ENCODE results near the gene ATP9A. TPM values are rescaled to one million over a fixed set of nuclear protein-coding genes. Genes with fewer than 3 reads are reported as not detected.

The ATP9A gene
- total and polyA plus RNA-seq, 2 donors (not counting 1 experiment from before 2014, with no cell fraction given), result 23.3 to 96.3 TPM

DNA sequence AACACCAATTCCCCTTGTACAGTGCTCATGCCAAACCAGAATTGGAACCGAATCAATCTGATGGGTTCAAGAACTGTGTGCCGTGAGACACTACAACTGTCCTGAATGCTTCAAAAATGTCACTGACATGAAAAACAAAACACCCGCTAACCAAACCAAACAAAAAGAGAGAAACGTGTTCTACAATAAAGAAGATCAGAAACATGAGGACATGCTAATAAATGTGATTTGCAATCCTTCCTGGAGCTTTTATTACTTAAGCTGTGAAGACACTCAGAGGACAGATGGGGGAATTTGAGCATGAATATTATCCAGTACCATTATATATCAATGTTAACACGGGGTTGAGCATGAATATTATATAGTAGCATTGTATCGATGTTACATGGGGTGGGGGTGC is 153.5 kb downstream of the ATP9A start:
- H2AFZ ChIP-seq (ENCODE audit: low read length), result no peak overlapping the region
- no peak for DNase-seq (ENCODE audit: low read depth in 2 of 2)
- peaks cover 1% of the 10 kb centered on the region for H3K36me3 ChIP-seq (ENCODE audit: control insufficient read depth, insufficient read depth, low read length)
- no peaks in the 10 kb centered on the region for H3K4me1 ChIP-seq (ENCODE audit: control insufficient read depth, extremely low read depth, insufficient read depth, low read length)
- H3K79me2 ChIP-seq (ENCODE audit: control insufficient read depth, insufficient read depth, low read length), result no peaks in the 10 kb centered on the region
- no peak overlapping the region for H3K27ac ChIP-seq (ENCODE audit: insufficient read depth, low read length)
- no peaks in the 10 kb centered on the region for H3K27me3 ChIP-seq (ENCODE audit: control insufficient read depth, insufficient read depth, low read length)
- no peaks in the 10 kb centered on the region for H3K9me3 ChIP-seq (ENCODE audit: control insufficient read depth, insufficient read depth, low read depth, low read length)
- H3K9ac ChIP-seq (ENCODE audit: insufficient read depth, low read length), result no peak overlapping the region
- no peak overlapping the region for H3K4me3 ChIP-seq (replicated peaks in 1 of 4; ENCODE audit: control extremely low read depth in 1 of 4, insufficient read depth in 1 of 4, low read depth in 3 of 4, low read length in 4 of 4)
- H3K4me2 ChIP-seq (ENCODE audit: extremely low read depth, insufficient read depth, low read length), result no peak overlapping the region
- TF ChIP-seq, protein P1, sequence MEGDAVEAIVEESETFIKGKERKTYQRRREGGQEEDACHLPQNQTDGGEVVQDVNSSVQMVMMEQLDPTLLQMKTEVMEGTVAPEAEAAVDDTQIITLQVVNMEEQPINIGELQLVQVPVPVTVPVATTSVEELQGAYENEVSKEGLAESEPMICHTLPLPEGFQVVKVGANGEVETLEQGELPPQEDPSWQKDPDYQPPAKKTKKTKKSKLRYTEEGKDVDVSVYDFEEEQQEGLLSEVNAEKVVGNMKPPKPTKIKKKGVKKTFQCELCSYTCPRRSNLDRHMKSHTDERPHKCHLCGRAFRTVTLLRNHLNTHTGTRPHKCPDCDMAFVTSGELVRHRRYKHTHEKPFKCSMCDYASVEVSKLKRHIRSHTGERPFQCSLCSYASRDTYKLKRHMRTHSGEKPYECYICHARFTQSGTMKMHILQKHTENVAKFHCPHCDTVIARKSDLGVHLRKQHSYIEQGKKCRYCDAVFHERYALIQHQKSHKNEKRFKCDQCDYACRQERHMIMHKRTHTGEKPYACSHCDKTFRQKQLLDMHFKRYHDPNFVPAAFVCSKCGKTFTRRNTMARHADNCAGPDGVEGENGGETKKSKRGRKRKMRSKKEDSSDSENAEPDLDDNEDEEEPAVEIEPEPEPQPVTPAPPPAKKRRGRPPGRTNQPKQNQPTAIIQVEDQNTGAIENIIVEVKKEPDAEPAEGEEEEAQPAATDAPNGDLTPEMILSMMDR (conservative IDR thresholded peaks at IDR 0.05 in 1 of 2, IDR thresholded peaks at IDR 0.05 in 1 of 2; ENCODE audit: low read depth in 1 of 2, low read length in 2 of 2), result no peak
- no peak for TF ChIP-seq EZH2 (IDR thresholded peaks at IDR 0.05; ENCODE audit: low read length, missing control alignments)
- peaks cover 1% of the 10 kb centered on the region for H4K20me1 ChIP-seq (ENCODE audit: control insufficient read depth, extremely low read depth, insufficient read depth, low read length)

DNA sequence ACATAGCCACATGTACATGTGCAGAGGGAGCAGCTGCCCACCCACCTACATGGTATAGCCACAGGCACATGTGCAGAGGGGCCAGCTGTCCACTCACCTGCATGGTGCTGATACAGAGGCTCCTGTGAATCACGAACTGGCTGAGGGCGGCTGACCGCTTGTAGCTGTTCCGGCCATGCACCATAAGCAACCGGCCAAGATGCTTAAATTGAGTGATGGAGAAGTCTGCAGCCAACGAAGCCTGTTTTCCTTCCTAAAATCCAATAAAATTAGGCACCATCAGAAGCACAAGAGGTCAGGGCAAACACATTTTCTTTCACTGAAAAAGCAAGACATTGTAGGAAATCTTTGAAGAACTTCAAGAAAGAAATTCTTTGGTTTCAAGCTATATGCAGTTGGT is 154.6 kb downstream of the ATP9A start:
- DNase-seq (ENCODE audit: low read depth in 2 of 2), result no peak
- no peaks in the 10 kb centered on the region for H3K27me3 ChIP-seq (ENCODE audit: control insufficient read depth, insufficient read depth, low read length)
- H2AFZ ChIP-seq (ENCODE audit: low read length), result no peak overlapping the region
- TF ChIP-seq, protein P1 (conservative IDR thresholded peaks at IDR 0.05 in 1 of 2, IDR thresholded peaks at IDR 0.05 in 1 of 2; ENCODE audit: low read depth in 1 of 2, low read length in 2 of 2), result no peak
- no peak for TF ChIP-seq EZH2 (IDR thresholded peaks at IDR 0.05; ENCODE audit: low read length, missing control alignments)
- no peaks in the 10 kb centered on the region for H3K79me2 ChIP-seq (ENCODE audit: control insufficient read depth, insufficient read depth, low read length)
- no peaks in the 10 kb centered on the region for H3K4me1 ChIP-seq (ENCODE audit: control insufficient read depth, extremely low read depth, insufficient read depth, low read length)
- peaks cover 1% of the 10 kb centered on the region for H3K36me3 ChIP-seq (ENCODE audit: control insufficient read depth, insufficient read depth, low read length)
- no peak overlapping the region for H3K9ac ChIP-seq (ENCODE audit: insufficient read depth, low read length)
- peaks cover 1% of the 10 kb centered on the region for H4K20me1 ChIP-seq (ENCODE audit: control insufficient read depth, extremely low read depth, insufficient read depth, low read length)
- H3K4me3 ChIP-seq (replicated peaks in 1 of 4; ENCODE audit: control extremely low read depth in 1 of 4, insufficient read depth in 1 of 4, low read depth in 3 of 4, low read length in 4 of 4), result no peak overlapping the region
- H3K4me2 ChIP-seq (ENCODE audit: extremely low read depth, insufficient read depth, low read length), result no peak overlapping the region
- H3K9me3 ChIP-seq (ENCODE audit: control insufficient read depth, insufficient read depth, low read depth, low read length), result no peaks in the 10 kb centered on the region
- no peak overlapping the region for H3K27ac ChIP-seq (ENCODE audit: insufficient read depth, low read length)

DNA sequence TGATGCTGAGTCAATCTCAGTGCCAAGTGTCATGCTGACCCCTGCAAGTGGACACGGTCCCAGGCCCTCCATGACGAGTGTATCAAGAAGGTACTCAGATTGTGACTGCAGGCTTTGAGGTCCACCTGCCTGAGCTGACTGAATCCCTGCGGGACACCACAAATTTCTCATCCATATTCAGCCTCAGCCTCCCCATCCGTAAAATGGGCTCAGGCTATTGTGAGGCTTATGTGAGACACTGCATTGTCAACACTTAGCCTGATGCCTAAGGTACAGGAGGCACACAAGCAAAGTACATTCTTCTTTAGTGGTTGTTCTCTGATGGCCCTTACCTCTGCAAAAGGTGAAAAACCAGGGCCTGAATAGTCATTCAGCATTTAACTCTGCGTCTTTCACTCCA is 155.3 kb downstream of the ATP9A start:
- Histone ChIP-seq H3K4me2 (ENCODE audit: extremely low read depth, insufficient read depth, low read length) (no peak overlapping the region), H3K27me3 (ENCODE audit: control insufficient read depth, insufficient read depth, low read length) (no peaks in the 10 kb centered on the region), H3K4me3 (replicated peaks in 1 of 4; ENCODE audit: control extremely low read depth in 1 of 4, insufficient read depth in 1 of 4, low read depth in 3 of 4, low read length in 4 of 4) (no peak overlapping the region), H3K36me3 (ENCODE audit: control insufficient read depth, insufficient read depth, low read length) (peaks cover 1% of the 10 kb centered on the region), H3K9ac (ENCODE audit: insufficient read depth, low read length) (no peak overlapping the region), H4K20me1 (ENCODE audit: control insufficient read depth, extremely low read depth, insufficient read depth, low read length) (peaks cover 1% of the 10 kb centered on the region), H2AFZ (ENCODE audit: low read length) (no peak overlapping the region), H3K9me3 (ENCODE audit: control insufficient read depth, insufficient read depth, low read depth, low read length) (no peaks in the 10 kb centered on the region), H3K27ac (ENCODE audit: insufficient read depth, low read length) (no peak overlapping the region), H3K4me1 (ENCODE audit: control insufficient read depth, extremely low read depth, insufficient read depth, low read length) (no peaks in the 10 kb centered on the region), H3K79me2 (ENCODE audit: control insufficient read depth, insufficient read depth, low read length) (no peaks in the 10 kb centered on the region)
- no peak for DNase-seq (ENCODE audit: low read depth in 2 of 2)
- TF ChIP-seq EZH2 (IDR thresholded peaks at IDR 0.05; ENCODE audit: low read length, missing control alignments), result no peak
- TF ChIP-seq, protein P1 (conservative IDR thresholded peaks at IDR 0.05 in 1 of 2, IDR thresholded peaks at IDR 0.05 in 1 of 2; ENCODE audit: low read depth in 1 of 2, low read length in 2 of 2), result no peak
